ENCODE measurements around the gene GIGYF2.
"Not testable (repeated sequence)": the region's sequence is repeated elsewhere in the genome, so short reads cannot be mapped to it uniquely, and the experiment has no call there.

GIGYF2 gene, protein sequence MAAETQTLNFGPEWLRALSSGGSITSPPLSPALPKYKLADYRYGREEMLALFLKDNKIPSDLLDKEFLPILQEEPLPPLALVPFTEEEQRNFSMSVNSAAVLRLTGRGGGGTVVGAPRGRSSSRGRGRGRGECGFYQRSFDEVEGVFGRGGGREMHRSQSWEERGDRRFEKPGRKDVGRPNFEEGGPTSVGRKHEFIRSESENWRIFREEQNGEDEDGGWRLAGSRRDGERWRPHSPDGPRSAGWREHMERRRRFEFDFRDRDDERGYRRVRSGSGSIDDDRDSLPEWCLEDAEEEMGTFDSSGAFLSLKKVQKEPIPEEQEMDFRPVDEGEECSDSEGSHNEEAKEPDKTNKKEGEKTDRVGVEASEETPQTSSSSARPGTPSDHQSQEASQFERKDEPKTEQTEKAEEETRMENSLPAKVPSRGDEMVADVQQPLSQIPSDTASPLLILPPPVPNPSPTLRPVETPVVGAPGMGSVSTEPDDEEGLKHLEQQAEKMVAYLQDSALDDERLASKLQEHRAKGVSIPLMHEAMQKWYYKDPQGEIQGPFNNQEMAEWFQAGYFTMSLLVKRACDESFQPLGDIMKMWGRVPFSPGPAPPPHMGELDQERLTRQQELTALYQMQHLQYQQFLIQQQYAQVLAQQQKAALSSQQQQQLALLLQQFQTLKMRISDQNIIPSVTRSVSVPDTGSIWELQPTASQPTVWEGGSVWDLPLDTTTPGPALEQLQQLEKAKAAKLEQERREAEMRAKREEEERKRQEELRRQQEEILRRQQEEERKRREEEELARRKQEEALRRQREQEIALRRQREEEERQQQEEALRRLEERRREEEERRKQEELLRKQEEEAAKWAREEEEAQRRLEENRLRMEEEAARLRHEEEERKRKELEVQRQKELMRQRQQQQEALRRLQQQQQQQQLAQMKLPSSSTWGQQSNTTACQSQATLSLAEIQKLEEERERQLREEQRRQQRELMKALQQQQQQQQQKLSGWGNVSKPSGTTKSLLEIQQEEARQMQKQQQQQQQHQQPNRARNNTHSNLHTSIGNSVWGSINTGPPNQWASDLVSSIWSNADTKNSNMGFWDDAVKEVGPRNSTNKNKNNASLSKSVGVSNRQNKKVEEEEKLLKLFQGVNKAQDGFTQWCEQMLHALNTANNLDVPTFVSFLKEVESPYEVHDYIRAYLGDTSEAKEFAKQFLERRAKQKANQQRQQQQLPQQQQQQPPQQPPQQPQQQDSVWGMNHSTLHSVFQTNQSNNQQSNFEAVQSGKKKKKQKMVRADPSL (N-terminal part only)

DNA sequence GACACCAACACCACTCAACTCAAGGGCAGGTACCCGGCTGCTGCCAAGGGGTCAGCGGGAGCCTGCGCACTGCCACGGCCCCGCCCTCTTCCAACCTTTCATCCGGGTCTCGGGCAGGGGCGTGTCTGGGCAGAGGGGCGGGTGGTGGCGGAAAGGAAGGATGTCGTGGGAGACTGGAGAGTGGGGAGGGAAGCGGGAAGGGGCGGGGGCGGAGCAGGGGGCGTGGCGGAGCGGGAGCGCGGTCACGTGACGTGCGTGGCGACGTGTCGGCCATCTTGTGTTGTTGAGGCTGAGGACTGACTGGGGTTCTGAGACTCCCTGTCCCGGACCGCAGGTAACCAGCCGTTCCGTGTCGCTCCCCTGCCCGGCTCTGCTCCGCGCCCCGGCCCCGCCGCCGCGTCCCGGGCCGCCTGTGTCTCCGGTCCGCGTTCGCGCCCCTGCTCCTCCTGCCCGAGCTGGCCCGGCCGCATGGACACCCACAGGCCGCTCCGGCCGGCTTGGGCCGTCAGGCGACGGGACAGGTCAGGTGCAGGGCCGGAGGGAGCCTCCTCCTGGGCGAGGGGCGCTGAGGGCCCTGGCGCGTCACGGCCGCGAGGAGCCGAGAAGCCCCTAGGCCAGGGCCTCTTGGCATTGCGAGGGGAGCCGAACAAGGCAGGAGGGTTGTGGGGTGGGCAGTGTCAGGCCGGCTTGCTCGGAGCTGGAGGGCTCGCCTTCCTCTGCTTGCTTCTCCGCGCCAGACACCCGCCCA lies at the start of gene GIGYF2:
TSS of gene GIGYF2 (plus strand) at position 273 of the 748 bp plus-strand sequence. CDS start 37,867 bp downstream, outside the sequence.
- in situ Hi-C loops (cut with MboI; ENCODE audit: low sequenced_read_pairs), result no loop called here

DNA sequence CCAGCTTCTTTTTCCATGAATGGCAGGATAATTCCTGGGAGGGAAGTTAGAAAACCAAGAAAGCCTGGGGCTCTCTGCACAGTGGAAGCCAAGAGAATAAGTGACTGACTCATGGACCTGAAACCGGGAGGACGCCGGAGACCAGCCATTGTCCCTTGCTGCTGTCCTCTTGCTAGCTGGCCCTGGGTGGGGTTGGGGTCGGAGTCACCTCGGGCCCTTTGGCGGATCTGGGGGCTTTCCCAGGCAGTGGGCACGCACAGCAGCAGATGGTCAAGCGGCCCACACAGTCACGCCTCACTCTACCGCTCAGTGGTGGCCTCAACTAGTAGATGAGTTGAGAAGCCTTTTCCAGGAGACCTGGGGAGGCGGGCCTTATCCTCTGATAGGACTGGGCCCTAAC lies 48.1 kb upstream of the GIGYF2 start:
- in situ Hi-C loops (cut with MboI; ENCODE audit: low sequenced_read_pairs), result no loop called here

DNA sequence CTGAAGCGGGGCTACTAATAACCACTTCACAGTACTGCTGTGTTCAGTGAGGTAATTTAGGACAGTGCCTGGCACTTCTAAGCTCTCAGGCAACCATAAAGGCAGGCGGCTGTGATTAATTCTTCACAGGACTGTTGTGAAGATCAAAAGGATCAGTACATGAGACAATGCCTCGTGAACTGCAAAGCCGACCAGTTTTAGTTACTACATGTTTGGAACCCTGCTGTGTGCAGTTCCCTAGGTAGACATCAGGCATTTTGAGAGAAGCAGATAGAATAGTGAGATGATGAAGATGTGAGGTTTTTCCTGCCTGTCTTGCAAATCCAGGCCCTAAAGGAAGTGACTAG lies 44.7 kb upstream of the GIGYF2 start:
- in situ Hi-C loops (cut with MboI; ENCODE audit: low sequenced_read_pairs), result no loop called here

DNA sequence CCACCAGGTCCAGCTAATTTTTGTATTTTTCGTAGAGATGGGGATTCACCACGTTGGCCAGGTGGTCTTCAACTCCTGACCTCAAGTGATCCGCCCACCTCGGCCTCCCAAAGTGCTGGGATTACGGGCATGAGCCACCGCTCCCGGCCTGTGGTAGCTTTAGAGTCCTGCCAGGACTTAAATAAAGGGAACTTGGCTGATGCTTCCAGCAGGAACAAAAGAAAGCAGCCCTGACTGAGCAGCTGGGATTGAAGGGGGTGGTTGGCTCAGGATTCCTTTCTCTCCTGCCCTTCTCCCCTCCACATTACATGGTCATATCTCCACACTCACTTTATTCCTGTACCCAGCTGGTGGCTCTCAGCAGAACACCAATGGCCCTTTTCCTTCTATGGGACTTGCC lies 43.7 kb upstream of the GIGYF2 start:
- in situ Hi-C loops (cut with MboI; ENCODE audit: low sequenced_read_pairs), result no loop called here

DNA sequence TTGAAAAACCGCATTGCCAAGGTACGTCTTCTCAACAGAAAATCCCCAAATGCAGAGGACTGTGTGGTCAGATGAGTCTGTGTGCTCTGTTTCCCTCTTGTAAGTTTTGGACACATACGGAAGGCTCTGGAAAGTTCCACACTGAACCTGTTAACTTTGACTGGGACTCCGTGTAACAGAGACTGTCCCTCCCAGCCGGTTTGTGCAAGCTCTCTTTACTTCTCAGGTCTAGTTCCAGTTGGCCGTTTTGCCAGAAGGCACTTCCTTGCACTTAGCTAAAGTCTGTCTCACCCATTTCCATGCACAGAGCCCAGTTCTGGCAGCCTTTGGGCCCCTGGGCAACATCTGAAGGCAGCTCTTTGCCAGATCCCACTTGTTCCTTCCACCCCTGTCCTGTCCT lies 41.7 kb upstream of the GIGYF2 start:
- in situ Hi-C loops (cut with MboI; ENCODE audit: low sequenced_read_pairs), result no loop called here

DNA sequence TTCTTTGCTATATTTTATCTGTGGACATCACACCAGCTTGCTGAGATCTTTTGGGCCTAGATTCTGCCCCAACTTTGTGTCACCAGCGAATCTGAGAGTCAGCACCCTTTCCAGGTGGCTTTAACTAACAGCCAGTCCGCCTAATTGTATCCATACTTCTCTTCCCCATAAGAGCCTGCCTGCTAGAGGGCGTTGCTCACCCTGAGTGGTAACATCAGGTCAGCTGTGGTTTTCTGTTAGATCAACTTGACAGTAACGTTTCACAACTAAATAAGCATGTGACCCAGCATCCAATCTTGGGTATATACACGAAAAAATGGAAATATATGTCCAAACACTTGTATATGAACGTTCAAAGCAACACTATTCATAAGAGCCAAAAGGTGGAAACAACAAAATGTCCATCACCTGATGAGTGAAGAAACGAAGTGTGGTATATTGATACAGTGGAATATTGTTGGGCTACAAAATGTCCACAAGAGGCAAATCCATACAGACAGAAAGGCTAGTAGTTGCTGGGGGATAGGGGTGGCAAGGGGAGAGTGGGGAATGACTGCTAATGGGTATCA lies 38.8 kb upstream of the GIGYF2 start:
- in situ Hi-C loops (cut with MboI; ENCODE audit: low sequenced_read_pairs), result no loop called here

DNA sequence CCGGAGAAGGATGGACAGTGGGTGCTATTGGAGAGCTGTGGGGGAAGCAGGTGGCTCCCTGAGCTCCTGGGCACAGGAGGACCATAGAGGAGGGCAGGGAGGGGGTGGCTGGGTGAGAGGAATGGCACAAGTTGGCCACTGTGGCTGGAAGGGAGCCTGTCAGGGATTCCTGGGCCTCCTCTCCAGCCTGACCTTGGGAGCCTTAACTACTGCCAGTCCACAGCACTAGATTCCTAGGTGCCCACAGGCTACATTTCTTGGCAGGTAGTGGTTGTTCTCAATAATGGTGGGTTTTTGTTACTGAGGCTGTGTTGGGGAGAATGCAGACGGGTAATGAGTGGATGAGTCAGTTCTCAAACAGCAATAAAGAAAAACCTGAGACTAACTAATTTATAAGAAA lies 37.8 kb upstream of the GIGYF2 start:
- in situ Hi-C loops (cut with MboI; ENCODE audit: low sequenced_read_pairs), result no loop called here

DNA sequence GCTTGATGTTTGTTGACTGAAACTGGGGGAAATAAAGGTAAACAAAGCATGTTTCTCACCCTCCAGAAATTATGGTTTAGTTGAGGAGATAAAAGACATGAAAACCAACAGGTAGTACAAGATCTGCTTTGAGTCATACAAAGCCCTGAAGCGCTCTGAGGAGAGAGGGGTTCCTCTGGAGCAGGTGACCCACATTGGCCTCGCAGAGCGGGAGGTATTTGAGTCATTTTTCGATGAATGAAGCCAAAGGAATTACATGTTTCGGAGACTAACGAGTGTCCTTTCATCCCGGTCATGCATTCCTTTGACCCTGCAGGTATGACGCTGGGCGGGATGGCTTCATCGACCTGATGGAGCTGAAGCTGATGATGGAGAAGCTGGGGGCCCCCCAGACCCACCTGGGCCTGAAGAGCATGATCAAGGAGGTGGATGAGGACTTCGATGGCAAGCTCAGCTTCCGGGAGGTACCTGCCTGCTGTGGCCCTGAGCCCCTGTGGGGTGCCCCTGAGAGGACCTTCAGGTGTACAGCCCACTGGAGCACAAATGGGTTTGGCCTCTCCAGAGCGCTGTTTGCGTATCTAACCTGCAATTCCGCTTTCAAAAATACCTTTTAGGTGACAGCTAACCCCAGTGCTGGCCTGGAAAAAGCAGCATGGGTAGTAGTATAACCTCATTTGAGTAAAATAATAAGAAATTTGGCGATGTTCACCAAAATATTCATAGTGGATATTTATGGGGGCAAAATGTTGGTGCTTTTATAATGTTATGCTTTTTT lies 34.5 kb upstream of the GIGYF2 start:
- in situ Hi-C loops (cut with MboI; ENCODE audit: low sequenced_read_pairs), result no loop called here

DNA sequence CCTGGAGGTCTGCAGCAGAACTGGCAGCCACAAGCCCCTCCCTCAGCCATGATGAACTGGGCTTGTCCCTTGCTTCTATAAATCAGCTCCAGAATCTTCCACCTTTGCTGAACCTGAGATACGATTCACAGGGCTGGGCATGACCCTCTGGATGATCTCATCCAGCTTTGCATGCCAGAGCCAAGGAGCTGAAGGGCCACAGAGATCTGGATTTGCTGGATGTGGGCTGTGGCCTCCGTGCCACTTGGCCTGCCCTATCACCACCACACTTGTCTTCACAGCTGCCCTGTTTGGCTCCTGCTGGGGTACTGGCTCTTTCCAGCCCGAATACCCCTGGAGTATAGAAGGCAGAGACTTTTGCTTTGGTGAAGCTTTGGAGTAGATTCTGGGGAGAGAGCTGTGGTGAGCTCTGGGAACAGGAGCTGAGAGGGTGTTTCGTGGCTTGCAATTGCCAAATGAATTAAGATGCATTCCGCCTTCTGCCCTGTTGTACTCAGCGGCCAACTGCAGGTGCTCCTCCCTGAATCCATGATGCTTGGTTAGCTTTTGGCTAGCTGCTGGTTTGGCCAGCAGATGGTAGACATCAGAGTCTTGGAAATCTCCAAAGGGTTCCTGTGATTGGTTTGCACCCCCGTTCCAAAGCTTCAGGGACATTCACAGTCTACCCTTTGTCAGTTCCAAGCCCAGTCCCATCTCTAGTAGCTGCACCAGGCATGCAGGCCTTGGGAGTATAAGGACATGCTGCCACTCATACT lies 30.9 kb upstream of the GIGYF2 start:
- in situ Hi-C loops (cut with MboI; ENCODE audit: low sequenced_read_pairs), result no loop called here

DNA sequence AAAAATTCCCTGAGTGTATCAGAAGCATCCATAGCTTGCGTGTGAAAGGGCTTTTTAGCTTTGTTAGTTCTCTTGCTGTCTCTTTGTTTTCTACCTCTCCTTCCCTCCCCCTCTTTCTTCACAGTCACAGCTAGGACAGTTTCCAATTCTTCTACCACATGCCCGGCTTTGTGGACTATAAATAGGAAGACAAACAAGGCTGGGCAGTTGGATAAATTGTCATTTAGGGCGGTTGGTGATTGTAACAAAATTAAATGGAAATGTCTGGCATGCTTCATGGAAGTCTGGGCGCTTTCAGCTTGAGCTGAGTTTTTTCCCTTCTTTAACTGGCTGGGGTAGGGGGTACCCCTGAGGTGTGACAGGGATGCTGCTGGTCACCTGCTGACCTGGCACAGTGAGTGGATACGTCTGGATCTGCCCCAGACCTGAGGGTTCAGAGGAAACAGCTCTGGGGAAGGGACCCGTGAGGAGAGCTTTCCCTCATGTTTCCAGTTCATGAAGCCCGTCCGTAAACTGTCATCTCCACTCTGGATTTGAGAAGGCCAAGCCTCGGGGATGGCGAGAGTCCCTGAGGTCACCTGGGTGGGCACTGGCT lies 29.0 kb upstream of the GIGYF2 start:
- in situ Hi-C loops (cut with MboI; ENCODE audit: low sequenced_read_pairs), result no loop called here

DNA sequence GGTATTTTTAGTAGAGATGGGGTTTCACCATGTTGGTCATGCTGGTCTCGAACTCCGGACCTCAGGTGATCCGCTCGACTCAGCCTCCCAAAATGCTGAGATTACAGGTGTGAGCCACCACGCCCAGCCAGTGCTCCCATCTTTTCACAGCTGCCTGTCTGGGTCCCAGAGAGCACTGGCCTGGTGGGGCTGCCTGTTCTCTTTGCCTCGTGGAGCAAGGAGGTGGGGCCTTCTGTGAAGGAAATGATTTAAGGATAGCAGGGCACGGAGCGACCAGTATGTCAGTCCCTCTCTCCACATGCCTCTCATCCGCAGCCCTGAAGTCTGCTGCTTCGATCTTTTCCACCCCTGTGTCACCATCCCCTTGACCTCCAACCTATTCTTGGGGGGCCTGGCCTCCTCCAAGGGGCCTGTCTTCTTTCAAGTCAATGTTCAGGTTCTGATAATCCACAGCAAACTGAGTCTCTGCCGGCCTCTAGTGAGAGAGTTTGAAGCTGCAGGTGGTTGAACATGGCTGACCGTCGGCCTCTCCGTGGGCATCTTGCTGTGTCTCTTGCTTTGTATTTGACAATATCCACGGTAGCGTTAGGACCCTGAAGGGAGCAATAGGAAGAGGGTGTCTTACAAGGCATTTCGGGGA lies 28.2 kb upstream of the GIGYF2 start:
- in situ Hi-C loops (cut with MboI; ENCODE audit: low sequenced_read_pairs), result no loop called here

DNA sequence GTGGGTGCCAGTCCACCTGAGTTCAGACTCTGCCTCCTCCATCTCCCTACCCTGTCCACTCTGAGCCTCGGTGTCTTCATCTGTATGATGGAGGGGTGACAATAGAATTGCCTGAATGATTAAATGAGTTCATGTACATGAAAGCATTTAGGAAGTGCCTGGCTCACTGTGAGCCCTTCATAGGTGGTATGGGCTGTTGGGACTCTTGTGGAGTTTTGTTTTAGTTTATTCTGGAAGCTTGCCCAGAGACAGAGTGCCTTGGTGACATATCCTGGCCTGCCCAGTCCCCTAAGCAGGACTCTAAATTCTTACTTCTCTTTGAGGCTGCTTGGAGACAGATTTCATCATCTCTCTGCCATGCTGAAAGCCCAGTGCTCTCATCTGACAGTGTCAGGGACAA lies 24.5 kb upstream of the GIGYF2 start:
- in situ Hi-C loops (cut with MboI; ENCODE audit: low sequenced_read_pairs), result no loop called here

DNA sequence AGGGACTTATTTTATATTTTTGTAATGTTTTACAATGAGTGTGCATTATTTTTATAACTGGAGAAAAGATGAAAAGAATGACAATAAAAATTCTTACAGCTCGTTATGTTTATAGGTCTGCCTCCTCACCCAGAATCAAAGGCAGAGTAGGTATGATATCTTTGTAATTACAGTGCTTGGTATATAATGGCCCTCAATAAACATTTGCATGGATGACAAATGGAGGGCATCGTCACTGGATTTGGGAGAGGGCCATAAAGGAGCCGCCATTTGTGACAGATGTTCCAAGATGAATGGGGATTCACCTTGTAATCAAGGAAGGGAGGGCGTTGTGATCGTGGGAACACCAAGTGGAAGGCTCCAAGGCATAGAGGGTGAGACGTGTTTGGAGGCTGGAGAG lies 22.6 kb upstream of the GIGYF2 start:
- in situ Hi-C loops (cut with MboI; ENCODE audit: low sequenced_read_pairs), result no loop called here

DNA sequence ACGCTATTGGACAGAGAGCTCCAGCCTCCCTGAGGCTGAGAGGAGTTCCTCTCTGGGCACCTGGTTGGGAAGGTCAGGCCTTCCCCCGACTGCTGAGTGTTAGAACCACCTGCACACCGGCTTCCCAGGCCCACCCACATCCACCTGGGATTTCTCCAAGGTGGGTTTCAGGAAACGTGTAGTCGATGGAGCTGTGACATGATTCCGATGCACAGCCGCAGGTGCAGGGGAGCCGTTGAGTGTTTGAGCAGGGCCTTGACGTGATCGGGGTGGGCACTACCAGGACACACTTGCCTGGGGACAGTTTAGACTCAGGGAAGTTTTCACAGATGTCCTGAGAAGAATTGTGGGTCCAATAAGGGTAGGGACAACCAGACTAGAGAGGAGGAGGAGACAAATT lies 21.8 kb upstream of the GIGYF2 start:
- in situ Hi-C loops (cut with MboI; ENCODE audit: low sequenced_read_pairs), result no loop called here

DNA sequence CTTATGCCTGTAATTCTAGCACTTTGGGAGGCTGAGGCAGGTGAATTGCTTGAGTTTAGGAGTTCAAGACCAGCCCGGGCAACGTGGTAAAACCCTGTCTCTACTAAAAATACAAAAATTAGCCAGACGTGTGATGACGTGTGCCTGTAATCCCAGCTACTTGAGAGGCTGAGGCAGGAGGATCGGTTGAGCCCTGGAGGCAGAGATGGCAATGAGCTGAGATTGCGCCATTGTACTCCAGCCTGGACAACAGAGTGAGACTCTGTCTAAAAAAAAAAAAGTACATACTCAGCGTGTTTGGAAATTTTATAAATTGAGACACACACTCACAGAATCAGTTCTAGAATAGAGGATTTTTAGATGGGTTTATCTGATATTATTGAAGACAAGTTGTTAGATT lies 17.1 kb upstream of the GIGYF2 start:
- in situ Hi-C loops (cut with MboI; ENCODE audit: low sequenced_read_pairs), result no loop called here

DNA sequence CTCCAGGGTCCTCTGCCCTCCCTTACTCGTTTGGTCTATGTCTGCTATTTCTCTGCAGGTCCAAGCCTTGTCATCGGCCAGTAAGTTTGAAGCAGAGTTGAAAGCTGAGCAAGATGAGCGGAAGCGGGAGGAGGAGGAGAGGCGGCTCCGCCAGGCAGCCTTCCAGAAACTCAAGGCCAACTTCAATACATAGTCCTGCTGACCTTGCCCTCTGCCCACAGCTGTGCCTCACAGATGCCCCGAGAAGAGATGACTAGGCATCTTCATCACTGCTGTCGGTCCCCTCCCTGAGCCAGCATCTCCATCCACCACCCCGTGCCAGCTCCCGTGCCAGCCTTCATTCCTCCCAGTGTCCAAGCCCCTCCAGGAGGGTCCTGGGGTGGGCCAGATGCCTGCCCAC lies 15.6 kb upstream of the GIGYF2 start:
- in situ Hi-C loops (cut with MboI; ENCODE audit: low sequenced_read_pairs), result no loop called here

DNA sequence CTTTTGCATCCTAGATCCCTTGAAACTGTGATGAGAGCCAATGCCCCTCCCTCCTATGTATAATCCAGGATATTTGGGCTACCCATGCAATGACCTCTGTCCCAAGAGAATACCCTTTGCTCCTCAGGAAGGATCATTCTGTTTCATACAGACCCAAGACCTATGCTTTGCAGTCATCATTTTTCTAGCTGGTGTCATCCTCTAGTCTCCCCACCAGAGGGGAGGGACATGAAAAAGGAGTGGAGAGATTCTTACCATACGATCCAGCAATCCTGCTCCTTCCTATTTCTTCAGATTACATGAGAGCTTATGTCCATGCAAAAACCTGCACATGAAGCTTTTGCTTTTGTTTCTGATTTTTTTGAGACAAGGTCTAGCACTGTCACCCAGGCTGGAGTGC lies 13.8 kb upstream of the GIGYF2 start:
- in situ Hi-C loops (cut with MboI; ENCODE audit: low sequenced_read_pairs), result no loop called here

DNA sequence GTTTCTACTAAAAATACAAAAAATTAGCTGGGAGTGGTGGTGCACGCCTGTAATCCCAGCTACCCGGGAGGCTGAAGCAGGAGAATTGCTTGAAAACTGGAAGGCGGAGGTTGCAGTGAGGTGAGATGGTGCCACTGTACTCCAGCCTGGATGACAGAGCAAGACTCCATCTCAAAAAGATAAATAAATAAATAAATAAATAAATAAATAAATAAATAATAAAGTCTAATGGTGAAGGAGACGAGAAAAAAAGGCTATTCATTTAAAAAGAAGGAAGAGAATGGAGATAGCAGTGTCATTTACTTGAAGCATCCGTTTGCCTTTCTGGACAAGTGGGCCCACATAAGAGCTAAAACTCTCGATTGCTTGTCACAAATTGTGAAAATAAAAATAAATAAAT lies 11.7 kb upstream of the GIGYF2 start:
- in situ Hi-C loops (cut with MboI; ENCODE audit: low sequenced_read_pairs), result not testable (repeated sequence)
